Measurements from ENCODE around the gene POPDC2.

- TF ChIP-seq POLR2AphosphoS5 (IDR thresholded peaks at IDR 0.05; ENCODE audit: borderline replicate concordance, low read depth, low read length), result no peak
- no peak for TF ChIP-seq EZH2 (IDR thresholded peaks at IDR 0.05)
Measured at GRCh38 chr3:119636249-119636648, 24.1 kb downstream of the POPDC2 start.

Measured in SK-N-MC (cell line).